GM18858 (cell line): Measurements from ENCODE around the gene PDS5B.

Experiments used
- ATAC-seq: cut with Tn5 transposase; IDR thresholded peaks from one replicate; pipeline ENCODE4 v1.9.1; 2021; ENCODE audit not compliant: unreplicated experiment

PDS5B gene

DNA sequence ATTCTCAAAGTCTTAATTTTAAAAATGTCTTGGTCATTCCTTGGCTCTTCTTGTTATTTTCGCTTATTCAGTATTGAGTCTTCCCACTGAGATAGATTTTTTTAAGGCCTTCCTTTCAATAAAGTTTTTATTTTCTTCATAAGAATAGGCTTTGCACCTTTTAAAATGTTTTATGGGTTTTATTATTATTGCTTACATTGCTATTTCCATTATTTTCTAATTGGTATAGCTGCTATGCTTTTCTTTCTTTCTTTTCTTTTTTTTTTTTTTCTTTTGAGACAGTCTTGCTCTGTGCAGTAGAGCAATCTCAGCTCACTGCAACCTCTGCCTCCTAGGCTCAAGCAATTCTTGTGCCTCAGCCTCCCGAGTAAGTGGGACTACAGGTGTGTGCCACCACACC lies 195.7 kb downstream of the PDS5B start:
- ATAC-seq: no peak

DNA sequence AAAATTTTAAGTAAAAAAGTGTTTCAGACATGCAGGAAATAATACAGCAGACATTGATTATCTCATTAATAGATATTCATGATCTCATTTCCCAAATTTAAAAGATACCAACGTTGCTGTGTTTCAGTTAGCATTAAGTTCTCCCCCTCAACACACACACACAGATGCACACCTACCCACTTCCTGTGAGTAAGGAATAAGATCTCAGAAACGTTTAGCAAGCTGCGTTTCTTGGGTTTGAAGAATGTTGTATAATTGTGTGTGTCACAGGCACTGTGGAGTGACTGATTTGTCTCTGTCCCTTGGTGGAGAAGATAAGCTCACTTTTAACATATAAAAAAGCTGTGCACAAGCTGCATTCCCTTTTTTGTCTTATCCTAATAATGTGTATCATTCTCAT lies 196.8 kb downstream of the PDS5B start:
- ATAC-seq: no peak

DNA sequence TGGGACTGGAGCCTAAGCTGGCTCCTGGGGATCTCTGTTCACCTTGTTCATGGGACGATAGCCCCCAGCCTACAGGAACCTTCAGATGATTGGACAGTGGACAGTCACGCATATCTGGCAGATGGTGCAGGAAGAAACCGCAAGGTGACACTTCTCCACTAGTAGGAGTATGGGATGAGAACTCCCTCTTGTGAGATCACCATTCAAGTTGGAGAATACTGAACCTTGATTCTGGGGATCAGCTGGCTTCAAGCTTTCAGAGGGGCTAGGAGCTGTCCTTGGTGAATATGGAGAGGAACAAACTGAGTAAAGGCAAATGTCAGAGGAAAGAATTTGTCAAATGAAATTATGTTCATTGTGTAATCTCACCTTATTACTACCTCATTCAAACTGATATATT lies 204.5 kb downstream of the PDS5B start:
- no peak for ATAC-seq

DNA sequence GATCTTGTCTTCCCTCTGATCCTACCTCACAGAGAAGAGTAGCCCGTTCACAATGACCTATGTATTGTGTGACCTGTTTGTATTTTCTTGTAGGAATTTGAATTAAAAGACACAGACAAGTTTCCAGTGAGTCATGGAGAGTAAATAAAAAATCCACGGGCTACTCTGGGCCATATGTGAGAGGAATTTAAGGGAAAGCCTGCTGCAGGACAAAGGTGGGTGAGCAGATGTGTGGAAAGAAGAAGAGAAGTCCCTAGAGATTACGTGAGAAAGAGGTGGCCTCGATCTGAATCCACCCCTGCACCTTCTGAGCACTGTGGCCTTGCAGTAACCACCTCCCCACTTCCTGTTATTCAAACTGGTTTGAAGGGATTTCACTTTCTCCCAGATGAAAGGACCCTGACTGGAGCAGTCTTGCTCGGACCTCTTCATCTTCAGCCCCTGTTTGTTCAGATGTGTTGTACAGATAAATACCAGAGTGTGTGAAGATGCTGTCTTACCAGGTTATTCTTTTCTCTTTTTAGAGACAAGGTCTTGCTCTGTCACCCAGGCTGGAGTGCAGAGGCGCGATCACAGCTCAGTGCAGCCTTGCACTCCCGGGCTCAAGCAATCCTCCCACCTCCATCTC lies 205.4 kb downstream of the PDS5B start:
- ATAC-seq: peak; percentile 77

DNA sequence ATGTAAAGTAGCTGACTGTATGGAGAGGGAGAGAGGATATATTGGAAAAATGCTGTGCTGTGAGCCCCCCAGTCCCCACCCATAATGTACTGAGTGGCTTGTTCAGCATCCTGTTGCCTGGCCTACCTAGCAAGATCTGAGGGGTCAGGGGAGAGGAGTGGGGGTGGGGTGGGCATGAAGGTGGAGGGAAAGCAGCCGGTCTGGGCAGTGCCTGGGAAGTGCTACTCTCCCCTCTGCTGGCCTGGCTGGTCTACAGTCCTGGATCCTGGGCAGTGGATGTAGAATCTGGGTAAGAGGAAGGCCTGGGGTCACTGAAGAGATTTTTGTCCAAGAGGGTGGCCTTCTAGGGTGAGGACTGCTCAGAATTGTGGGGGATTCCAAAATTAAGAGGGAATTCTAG lies 210.5 kb downstream of the PDS5B start:
- ATAC-seq: no peak

DNA sequence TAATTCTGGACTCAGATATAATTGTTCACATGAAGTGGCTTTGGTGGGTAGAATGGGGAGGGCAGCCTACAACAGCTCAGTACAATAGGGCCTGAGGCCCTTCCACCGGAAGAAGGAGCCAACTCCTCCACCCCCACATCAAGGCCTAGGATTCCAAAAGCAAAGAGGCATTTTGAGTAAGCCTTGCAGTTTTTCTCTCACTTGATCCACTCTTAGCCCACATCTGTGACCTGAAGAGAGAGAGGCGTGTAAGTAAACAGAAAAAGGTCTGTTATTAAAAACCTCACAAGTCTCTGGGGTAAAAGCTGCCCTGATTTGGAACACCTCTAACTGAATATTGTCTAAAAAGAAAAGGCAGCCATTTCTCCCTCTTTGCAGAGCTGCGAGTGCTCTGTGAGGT lies 215.9 kb downstream of the PDS5B start:
- no peak for ATAC-seq

DNA sequence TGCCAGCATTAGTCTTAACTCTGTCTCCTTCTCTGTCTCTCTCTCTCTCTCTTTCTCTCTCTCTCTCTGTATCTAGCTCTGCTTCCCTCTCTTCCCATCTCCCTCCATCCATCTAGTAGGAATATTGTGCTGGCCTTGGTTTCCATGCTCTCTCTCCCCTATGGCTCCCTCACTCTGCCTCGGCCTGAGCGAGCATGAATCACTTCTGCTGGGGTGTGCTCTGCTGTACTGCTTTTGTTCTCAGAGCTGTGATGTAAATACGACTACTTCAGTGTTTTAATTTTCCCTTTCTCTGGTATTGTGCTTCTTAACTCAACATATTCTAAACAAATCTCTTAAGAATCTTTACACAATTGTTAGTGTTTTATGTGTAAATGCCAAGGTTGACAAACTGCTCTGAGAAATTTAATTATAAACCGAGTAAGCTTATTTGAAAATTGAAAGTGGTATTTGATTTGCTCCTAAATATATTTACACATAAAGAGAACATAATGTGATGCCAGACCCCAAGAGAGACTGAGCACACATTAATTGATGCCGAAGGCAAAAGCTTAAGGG lies 218.5 kb downstream of the PDS5B start:
- no peak for ATAC-seq

DNA sequence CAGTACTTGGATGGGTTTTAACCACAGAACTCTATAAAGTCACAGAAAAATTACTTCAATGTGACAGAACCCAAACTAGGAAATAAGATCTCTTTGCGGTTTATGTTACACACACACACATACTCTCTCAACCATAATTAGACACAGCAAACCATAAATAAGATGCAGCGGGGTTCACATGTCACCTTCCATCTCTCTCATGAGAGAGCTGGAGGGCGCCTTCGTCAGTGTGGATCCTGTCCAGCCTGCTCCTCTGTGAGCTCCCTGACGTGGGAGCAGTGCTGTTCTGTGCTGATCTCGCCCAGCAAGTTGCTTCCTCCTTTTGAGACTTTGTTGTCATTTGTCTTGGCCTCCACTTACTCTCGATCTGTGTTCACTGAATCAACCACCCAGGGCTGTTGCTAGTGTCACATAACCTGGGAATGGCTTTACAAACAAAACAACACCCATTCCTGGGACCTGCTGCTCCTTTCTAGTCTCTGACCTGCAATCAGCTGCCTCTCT lies 225.1 kb downstream of the PDS5B start:
- peak; percentile 75 for ATAC-seq

DNA sequence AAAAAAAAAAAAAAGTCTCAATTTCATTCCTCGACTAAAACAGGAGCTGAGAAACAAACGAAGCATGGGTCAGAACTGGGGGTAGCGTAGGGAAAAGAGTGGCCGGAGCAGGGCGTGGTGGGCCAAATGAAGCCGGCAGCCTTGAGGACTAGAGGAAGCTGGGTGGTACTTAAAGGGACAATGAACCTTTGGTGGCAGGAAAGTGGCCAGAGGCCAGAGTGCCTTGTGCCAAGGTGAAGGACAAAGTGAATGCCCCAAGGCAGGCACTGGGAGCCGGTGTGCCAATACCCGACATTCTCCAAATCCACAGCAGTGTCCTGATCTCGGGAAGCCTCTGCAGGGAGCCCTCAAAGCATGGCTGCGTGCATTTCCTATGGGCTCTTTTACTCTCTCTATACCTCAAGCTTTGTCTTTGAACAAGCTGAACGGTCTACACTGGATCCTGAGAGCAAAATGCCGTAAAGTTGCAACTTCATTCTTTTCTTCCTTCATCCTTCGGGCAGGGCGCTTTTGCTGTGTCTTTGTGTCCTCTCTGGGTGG lies 235.0 kb downstream of the PDS5B start:
- no peak for ATAC-seq

DNA sequence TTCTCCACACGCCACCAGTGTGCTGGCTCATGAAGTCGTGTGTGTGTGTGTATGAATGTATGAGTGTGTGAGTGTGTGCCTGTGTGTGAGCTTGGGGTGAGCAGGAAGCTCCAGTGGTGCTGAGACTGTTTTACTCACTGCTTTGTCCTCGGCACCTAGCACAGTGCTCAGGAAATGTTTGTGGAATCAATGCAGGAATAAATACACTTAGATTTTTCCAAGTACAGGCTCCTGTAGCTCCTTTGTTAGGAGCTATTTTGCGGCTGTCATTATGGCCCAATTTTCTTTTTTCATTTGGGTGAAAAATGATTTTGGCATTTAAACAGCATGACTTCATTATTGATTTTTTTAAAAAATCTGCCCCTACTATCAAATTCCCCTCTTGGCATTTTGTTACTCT lies 236.5 kb downstream of the PDS5B start:
- no peak for ATAC-seq

DNA sequence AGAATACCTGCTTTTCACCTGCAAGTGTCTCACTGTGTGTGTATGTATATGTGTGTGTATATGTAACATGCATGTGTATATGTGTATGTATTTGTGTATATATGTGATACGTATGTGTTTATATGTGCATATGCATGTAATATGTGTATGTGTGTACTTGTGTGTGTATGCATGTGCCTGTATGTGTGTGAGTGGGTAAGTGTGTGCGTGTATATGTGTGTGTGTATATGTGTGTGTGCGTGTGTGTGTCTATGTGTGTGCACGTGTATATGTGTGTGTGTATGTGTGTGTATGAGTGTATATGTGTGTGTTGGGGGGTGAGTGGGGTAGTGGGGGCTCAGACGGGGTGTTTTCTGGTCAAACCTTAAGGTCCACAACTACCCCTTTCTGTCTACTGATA lies 237.3 kb downstream of the PDS5B start:
- ATAC-seq: no peak

DNA sequence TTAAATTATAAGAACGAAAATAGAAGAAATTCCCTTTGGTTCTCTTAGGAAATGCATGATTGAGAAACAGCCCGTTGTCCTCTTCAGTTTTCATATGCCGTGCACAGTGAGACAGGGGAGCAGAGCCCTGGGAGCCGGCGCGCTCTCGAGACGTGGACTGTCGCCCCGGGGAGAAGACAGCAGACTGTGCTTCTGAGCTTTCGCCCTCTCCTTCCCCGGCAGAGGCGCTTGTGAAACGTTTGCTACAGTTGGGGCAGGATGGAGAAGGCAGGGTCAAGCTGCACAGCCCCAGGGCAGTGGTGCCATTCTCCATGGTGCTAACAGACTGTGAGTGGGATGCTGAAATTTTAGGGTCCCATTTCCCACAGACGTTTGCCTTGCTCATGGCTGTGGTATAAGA lies 237.8 kb downstream of the PDS5B start:
- no peak for ATAC-seq

DNA sequence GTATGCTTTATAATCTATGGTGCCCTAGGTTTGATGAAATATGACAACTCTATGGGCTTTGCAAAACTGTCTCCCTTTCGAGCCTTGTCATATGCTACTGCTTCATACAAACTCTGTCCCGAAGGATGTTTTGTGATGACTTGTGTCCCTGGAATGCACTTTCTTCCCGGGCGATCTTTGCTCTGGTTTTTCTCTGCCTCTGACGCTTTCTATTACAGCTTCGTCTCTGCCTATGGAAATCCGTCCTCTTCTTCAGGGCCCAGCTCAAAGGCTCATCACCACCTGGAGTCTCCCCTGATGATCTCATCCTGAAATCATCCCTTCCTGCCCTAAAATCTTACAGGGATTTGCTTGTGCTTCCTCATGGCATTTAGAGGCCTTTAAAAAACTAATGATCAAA lies 238.4 kb downstream of the PDS5B start:
- no peak for ATAC-seq

DNA sequence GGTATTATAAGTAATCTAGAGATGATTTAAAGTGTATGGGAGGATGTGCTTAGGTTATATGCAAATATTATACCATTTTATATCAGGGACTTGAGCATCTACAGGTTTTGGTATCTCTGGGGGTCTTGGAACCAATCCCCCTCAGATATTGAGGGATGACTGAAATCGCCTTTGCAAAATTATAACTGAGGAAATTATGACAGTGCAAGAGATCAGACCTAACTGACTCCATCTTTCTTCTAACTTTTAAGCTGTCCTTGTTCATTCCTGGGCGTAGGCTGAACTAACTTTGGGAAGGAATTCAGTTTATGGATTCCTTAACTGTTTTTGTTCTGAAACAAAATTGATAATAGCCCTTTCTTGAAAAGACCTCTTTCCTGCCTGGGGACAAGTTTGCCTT lies 239.2 kb downstream of the PDS5B start:
- no peak for ATAC-seq

DNA sequence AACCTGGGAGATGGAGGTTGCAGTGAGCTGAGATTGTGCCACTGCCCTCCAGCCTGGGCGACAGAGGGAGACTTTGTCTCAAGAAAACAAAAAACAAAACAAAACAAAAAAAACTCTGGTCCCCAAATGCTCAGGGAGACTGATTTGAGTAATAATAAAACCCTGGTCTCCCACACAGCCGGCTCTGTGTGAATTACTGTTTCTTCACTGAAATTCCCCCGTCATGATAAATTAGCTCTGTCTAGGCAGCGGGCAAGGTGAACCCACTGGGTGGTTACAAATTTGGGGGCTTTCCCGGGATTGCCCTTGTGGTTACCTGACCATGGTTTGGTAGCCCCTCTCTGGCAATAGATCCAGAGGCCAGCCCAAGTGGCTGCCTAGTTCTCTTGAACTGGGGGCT lies 240.1 kb downstream of the PDS5B start:
- ATAC-seq: peak; percentile 45
